ENCODE measurements around the gene DLGAP4.

The DLGAP4 gene

GRCh38 chr20:36390719-36391415 is 84.7 kb downstream of the DLGAP4 start:
- no peak for DNase-seq

DNA sequence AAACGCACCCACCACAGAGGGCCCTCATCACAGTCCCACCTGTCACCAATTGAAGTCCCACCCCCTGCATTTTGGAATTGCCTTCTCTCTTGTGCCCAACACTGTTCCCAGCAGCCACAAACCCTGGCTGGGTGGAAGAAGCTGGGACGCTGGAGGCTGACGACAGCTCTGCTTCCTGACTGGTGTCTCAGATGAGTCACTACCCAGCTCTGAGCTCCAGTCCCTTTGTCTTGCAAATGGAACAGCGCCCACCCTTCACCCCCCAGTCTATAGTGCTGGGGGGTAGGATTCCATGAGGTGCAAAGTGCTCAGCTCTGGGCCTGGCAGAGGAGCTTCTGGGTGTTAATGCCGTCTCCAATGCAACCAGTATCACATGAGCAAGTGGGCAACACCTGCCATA is 85.3 kb downstream of the DLGAP4 start:
- no peak for DNase-seq

DNA sequence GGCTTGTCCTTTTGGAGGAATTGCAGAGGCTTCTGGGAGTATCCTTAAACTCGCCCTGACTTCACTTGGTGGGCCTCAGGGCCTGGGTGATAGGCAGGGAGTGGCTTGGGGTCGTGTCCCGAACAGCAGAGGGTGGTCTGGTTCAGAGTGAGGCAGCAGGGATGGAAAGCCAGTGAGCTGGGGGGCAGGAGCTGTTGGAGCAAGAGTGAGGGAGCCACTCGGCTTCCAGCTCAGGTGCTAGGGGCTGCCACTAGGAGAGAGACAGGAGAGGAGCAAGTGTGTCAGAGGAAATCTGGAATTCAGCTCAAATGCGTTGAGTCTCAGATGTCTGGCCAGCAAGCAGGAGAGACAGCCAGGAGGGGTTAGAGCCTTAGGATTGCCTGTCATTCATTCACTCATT is 85.8 kb downstream of the DLGAP4 start:
- DNase-seq, result no peak

DNA sequence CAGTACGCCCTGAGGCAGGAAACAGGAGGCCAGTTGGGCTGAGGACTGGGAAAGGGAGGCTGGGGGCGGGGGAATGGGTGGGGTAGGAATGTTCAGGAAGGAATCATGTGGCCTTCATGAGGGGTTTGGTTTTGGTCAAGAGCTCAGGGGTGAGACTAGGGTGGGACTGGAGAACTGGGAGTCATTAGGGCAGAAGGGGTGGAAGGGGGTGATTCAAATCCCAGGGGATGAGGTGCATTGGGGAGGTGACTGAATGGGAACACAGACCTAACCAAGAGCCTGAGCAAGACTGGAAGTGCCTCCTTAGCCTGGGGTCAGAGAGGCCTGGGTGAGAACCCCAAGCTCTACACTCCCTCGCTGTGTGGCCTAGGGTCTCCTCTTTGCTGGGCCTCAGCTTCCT is 86.8 kb downstream of the DLGAP4 start:
- no peak for DNase-seq

DNA sequence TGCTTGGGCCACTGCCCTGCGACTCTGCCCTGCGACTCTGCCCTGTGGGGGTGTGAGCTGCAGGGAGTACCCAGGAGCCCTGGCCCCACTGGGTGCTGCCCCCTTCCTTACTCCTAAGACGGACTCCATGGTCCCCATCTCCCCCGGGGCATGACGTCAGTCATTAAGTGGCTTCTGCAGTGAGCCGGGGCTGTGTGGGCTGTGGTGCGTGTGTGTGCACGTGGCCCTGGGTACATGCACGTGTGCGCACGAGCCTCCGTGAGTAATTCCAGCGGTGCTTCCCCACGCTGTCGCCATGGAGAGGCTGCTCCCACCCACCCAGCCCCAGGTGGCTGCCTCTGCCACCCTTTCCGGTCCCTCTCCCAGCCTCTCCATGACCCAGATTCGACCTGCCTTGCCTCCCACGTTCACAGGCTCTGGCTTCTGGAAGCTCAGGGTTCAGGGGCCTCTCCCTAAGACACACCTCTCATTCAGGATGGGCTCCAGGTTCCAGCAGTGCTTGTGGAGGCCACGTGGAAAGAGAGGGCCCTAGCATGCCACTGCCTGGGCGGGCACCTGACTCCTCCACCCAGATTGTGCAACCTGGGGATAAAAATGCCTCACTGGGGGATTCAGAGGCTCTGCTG is 88.3 kb downstream of the DLGAP4 start:
- no peak for DNase-seq

- DNase-seq, result no peak
These were observed 90.2 kb downstream of the DLGAP4 start for GRCh38 chr20:36396340-36396739.

- DNase-seq, result no peak
These were observed 90.9 kb downstream of the DLGAP4 start for GRCh38 chr20:36396847-36397630.

- DNase-seq, result no peak
These were observed 92.4 kb downstream of the DLGAP4 start for GRCh38 chr20:36398515-36398914.

DNA sequence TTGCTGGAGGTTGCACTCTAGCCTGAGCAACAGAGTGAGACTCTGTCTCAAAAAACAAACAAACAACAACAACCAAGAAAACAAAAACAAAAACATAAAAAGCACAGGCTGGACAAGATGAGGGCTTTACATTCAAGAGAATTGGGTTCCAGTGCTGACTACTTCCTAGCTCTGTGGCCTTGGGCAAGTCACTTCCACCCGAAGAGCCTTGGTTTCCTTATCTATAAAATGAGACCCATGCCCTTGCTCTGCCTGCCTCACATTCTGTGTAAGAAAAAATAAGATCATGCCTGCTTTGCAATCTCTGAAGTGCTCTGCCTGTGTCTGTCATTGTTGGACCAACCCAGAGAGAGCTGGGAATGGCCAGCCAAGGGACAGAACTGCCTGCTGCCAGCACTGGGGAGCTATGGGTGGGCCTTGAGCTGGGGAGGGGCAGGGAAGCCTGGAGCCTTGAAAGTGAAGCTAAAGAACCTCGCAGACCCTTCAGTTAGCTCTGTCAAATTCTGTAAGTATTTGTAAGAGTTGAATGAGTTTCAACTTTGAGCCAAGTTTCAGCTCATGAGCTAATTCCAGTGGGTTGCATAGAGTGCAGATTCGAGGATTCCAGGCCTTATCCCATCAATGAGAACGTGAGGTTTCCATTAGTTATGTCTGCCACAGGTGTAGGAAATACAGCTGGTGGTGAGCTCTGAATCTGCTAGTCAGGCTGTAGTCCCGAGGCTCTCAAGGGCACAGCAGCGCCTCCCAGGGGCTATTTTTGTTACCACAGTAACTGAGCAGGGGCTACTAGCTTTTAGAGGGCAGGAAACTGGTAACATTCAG is 93.2 kb downstream of the DLGAP4 start:
- no peak for DNase-seq

DNA sequence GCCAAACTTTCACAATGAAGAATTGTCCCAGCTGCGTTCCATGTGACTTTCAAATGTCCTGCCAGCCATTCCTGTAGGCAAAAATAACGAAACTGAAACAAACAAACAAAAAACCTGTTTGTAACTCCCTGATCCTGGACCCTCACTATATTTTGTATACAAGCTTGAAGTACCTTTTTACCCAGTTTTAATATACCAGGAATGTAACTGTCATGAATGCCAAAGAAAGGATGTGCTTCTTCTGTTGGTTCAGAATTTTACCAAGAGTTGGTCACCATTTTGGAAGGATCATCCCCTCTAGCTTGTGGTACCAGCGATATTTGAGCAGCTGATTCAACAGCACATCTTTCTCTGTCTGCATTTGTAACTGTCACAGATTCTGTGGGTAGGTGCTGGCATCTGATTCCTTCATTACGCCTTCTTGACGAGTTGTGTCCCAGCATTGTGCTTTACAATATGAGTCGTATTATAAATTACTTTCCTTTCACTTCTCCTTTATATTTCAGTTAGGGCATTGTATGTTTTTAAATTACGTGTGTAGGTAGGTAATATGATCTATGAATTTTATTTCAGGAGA is 93.9 kb downstream of the DLGAP4 start:
- DNase-seq, result no peak

- DNase-seq, result no peak
These were observed 95.0 kb downstream of the DLGAP4 start for GRCh38 chr20:36400909-36401735.

GRCh38 chr20:36402708-36403107 is 96.6 kb downstream of the DLGAP4 start:
- DNase-seq, result no peak

- no peak for DNase-seq
These were observed 98.4 kb downstream of the DLGAP4 start for GRCh38 chr20:36404435-36404978.

DNA sequence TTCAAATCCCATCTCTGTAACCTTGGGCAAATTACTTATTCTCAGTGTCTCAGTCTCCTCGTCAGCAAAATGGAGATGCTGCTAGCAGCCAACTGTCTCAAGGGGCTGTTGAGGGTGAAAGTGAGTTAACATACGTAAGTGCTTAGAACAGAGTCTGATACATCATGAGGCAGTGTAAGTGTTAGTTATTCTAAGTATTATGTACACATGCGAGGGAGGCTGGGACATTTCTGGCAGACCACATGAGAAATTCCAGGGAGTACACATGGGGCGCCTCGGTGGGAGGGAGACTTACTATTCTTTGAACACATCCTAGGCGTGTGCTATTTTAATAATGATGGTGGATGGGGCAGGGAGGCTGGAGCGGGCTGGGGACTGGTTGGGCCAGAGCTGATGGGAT is 99.1 kb downstream of the DLGAP4 start:
- no peak for DNase-seq

- DNase-seq, result no peak
These were observed 101.1 kb downstream of the DLGAP4 start for GRCh38 chr20:36407199-36407733.

DNA sequence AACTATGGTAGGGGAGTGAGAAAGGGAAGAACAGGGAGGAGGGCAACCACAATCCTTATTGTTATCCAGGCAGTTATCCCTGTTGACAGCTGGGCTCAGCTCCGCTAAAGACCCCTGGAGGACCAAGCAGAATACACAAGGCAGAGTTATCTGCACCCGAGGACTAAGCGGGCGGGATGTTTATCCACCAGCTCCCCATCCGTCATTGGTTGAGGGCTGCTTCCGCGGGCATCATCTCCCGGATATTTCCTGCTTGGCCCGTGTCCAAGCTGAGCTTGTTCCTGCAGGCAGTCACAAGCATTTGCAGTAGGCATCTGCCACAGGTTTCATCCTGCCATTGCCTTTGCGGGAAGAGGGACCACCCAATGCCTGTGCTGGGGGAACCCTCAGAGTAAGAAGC is 102.1 kb downstream of the DLGAP4 start:
- no peak for DNase-seq

GRCh38 chr20:36411861-36412454 is 105.8 kb downstream of the DLGAP4 start:
- no peak for DNase-seq

GRCh38 chr20:36415475-36416002 is 109.4 kb downstream of the DLGAP4 start:
- DNase-seq, result no peak

DNA sequence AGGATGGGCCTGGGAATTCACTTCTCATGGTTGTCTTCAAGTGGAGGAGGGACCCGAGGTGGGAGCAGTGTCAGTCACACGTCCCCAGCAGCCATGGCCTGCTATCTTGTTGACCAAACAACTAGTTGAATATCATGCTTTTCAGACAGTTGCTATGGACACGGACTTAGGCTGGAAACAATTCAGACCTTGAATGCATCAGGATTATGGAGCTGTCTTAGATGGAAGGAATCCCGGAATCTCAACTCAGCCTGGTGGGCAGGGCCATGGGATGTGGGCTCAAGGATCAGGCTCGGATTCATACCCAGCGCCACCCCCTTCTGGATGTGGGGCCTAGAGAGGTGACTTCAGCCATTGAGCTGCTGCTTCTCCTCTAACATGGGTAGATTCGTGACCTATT is 112.6 kb downstream of the DLGAP4 start:
- DNase-seq, result no peak

- no peak for DNase-seq
These were observed 115.5 kb downstream of the DLGAP4 start for GRCh38 chr20:36421641-36422040.

DNA sequence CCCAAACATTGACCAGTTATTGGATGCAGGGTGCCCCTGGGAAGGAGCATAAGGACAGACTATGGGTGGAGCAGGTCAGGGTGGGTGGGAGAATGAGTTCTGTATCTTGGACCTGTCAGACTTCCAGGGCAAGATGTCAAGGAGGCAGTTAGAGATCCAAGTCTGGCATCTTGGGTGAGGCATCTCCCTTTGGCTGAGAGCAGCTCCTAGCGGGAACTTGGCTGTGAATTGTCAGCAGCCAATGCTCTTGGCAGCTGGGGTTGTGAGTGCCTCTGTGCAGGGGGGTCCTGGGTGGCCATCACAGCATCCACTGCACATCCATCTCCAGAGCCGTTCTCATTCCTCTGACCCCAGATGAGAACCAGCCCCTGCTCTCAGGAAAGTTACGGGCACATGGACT is 118.2 kb downstream of the DLGAP4 start:
- DNase-seq, result no peak

All from NCI-H524 treated with DMSO at 0.1 percent for 48 hours (cell line).